Activated CD8-positive, alpha-beta memory T cell treated with anti-CD3 and anti-CD28 coated beads, Interleukin-2, amount 50 U/mL, for 4 hours (primary cell): ENCODE results near the gene SLC12A6.
A peak's percentile ranks its signal among the peaks of the same experiment; 100 is the strongest.
"Not testable (repeated sequence)": the region's sequence is repeated elsewhere in the genome, so short reads cannot be mapped to it uniquely, and the experiment has no call there.

Source experiments
- DNase-seq: peaks from one replicate; pipeline ENCODE4 v3.0.0-alpha.2; 2020

SLC12A6 gene

GRCh38 chr15:34248190-34248589 lies 89.4 kb downstream of the SLC12A6 start:
- no peak for DNase-seq

- DNase-seq: no peak
Measured at GRCh38 chr15:34246276-34246976, 91.2 kb downstream of the SLC12A6 start.

GRCh38 chr15:34243226-34243625 lies 94.4 kb downstream of the SLC12A6 start:
- DNase-seq: no peak

GRCh38 chr15:34242331-34242710 lies 95.3 kb downstream of the SLC12A6 start:
- no peak for DNase-seq

- DNase-seq: peak; percentile 29
Measured at GRCh38 chr15:34241376-34242330, 95.9 kb downstream of the SLC12A6 start.

GRCh38 chr15:34240537-34240936 lies 97.0 kb downstream of the SLC12A6 start:
- no peak for DNase-seq

- DNase-seq: no peak
Measured at GRCh38 chr15:34239151-34239808, 98.3 kb downstream of the SLC12A6 start.

- no peak for DNase-seq
Measured at GRCh38 chr15:34233614-34234013, 104.0 kb downstream of the SLC12A6 start.

- no peak for DNase-seq
Measured at GRCh38 chr15:34223904-34224596, 113.5 kb downstream of the SLC12A6 start.

GRCh38 chr15:34217587-34218225 lies 119.9 kb downstream of the SLC12A6 start:
- DNase-seq: no peak

GRCh38 chr15:34216527-34217270 lies 120.9 kb downstream of the SLC12A6 start:
- no peak for DNase-seq

- no peak for DNase-seq
Measured at GRCh38 chr15:34214135-34214534, 123.4 kb downstream of the SLC12A6 start.

GRCh38 chr15:34213690-34214089 lies 123.9 kb downstream of the SLC12A6 start:
- no peak for DNase-seq

GRCh38 chr15:34209421-34210282 lies 127.9 kb downstream of the SLC12A6 start, which contains the start of gene KATNBL1:
KATNBL1 (minus strand) TSS chr15:34210096; CDS start chr15:34163676, 46,420 bp downstream.
- peak; percentile 99 for DNase-seq

GRCh38 chr15:34206011-34206410 lies 131.6 kb downstream of the SLC12A6 start:
- no peak for DNase-seq

- no peak for DNase-seq
Measured at GRCh38 chr15:34203936-34204335, 133.6 kb downstream of the SLC12A6 start.

GRCh38 chr15:34203305-34203704 lies 134.3 kb downstream of the SLC12A6 start:
- no peak for DNase-seq

GRCh38 chr15:34193272-34193671 lies 144.3 kb downstream of the SLC12A6 start:
- not testable (repeated sequence) for DNase-seq

- DNase-seq: no peak
Measured at GRCh38 chr15:34188711-34189110, 148.9 kb downstream of the SLC12A6 start.

- no peak for DNase-seq
Measured at GRCh38 chr15:34185666-34186065, 151.9 kb downstream of the SLC12A6 start.
